HG02840 (cell line): ENCODE measurements around the gene TMEM42.

Experiments
- ATAC-seq: cut with Tn5 transposase; IDR thresholded peaks from one replicate; pipeline ENCODE4 v1.9.1; 2021; ENCODE audit warnings: mild to moderate bottlenecking, moderate library complexity, moderate number of reproducible peaks; ENCODE audit not compliant: unreplicated experiment, low FRiP score

TMEM42 gene

GRCh38 chr3:44906997-44907396, 45.3 kb downstream of the TMEM42 start:
- ATAC-seq = no peak

- no peak for ATAC-seq
These were observed 45.9 kb downstream of the TMEM42 start for GRCh38 chr3:44907612-44908011.

- ATAC-seq = no peak
These were observed 47.4 kb downstream of the TMEM42 start for GRCh38 chr3:44909063-44909462.

- ATAC-seq = no peak
These were observed 49.0 kb downstream of the TMEM42 start for GRCh38 chr3:44910693-44911092.

- ATAC-seq = no peak
These were observed 52.3 kb downstream of the TMEM42 start for GRCh38 chr3:44913868-44914468.

- ATAC-seq = no peak
These were observed 53.2 kb downstream of the TMEM42 start for GRCh38 chr3:44914936-44915335.
